ENCODE data around the gene RMDN2.
A peak's percentile ranks its signal among the peaks of the same experiment; 100 is the strongest.

DNA sequence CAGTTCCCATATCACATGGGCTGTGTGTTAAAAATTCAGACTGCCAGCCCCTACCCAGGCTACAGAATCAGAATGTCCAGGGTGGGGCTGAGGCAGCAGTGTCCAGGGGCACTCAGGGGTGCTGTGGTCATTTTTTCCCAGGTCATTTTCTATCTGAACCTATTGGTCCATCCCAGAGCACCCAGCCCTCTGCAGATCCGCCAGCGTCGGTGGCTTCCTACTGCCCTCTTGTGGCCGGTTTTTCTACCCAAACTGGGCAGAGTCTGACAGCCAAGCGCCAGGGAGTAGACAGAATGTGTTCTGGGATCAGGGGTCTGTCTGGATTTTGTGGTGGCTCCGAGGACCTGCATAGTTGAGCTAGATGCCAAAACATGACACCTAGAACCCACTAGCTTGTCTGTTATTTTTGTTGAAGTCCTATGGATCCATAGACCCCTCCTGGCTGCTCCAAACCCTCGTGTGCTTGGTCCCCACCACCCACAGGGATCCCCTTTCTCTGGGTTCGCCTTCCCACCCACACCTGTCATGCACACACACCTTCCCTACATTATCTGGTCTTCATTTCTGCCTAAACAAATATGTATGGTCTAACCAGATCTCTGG is 34.1 kb upstream of the RMDN2 start:
- TF ChIP-seq, protein P1, sequence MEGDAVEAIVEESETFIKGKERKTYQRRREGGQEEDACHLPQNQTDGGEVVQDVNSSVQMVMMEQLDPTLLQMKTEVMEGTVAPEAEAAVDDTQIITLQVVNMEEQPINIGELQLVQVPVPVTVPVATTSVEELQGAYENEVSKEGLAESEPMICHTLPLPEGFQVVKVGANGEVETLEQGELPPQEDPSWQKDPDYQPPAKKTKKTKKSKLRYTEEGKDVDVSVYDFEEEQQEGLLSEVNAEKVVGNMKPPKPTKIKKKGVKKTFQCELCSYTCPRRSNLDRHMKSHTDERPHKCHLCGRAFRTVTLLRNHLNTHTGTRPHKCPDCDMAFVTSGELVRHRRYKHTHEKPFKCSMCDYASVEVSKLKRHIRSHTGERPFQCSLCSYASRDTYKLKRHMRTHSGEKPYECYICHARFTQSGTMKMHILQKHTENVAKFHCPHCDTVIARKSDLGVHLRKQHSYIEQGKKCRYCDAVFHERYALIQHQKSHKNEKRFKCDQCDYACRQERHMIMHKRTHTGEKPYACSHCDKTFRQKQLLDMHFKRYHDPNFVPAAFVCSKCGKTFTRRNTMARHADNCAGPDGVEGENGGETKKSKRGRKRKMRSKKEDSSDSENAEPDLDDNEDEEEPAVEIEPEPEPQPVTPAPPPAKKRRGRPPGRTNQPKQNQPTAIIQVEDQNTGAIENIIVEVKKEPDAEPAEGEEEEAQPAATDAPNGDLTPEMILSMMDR (IDR thresholded peaks at IDR 0.05) = peak; percentile 91
- TF ChIP-seq ZFP36 (IDR thresholded peaks at IDR 0.05; ENCODE audit: borderline replicate concordance, partially characterized antibody) (no peak), RFX5 (IDR thresholded peaks at IDR 0.05) (no peak), TP53 (CRISPR knock-in tag; IDR thresholded peaks at IDR 0.05) (no peak), CHD4 (IDR thresholded peaks at IDR 0.05; ENCODE audit: borderline replicate concordance) (no peak), FOSL2 (IDR thresholded peaks at IDR 0.05) (no peak), FOSL2 (CRISPR knock-in tag; IDR thresholded peaks at IDR 0.05) (no peak), RARB (CRISPR knock-in tag; IDR thresholded peaks at IDR 0.05) (no peak)
- TF ChIP-seq, protein P2, sequence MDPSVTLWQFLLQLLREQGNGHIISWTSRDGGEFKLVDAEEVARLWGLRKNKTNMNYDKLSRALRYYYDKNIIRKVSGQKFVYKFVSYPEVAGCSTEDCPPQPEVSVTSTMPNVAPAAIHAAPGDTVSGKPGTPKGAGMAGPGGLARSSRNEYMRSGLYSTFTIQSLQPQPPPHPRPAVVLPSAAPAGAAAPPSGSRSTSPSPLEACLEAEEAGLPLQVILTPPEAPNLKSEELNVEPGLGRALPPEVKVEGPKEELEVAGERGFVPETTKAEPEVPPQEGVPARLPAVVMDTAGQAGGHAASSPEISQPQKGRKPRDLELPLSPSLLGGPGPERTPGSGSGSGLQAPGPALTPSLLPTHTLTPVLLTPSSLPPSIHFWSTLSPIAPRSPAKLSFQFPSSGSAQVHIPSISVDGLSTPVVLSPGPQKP (IDR thresholded peaks at IDR 0.05; ENCODE audit: low read depth, low read length) = no peak
